ENCODE results near the gene COLEC12. TPM values are rescaled to one million over a fixed set of nuclear protein-coding genes. Genes with fewer than 3 reads are reported as not detected.

The COLEC12 gene
- total and polyA plus RNA-seq, 2 donors (not counting 3 experiments of a cell fraction or from before 2014, with no cell fraction given), result 8.0 to 17.1 TPM

DNA sequence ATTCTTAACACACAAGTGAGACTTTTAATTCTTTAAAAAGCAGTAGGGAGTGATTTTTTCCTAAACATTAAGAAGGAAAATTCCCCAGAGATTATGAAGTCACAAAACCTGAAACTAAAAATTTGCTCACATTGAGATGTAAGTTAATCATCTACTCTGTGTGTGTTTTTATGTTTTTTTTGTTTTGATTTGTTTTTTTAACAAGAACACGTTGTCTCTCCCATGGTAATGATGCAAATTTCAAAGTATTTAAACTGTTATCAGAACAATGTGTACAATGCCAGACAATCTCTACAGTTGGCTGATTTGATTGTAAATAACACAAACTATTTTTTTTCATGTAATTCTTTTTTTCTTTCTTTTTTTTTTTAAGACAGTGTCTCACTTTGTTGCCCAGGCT is 71.5 kb downstream of the COLEC12 start:
- ChIA-PET POLR2A (no interaction called here), CTCF (no interaction called here)
- no peaks in the 10 kb centered on the region for H3K27me3 ChIP-seq (ENCODE audit: control insufficient read depth in 2 of 2, insufficient read depth in 2 of 2, low read length in 2 of 2)
- no peak for TF ChIP-seq GATA2 (IDR thresholded peaks at IDR 0.05; ENCODE audit: insufficient read depth, insufficient read length, low read depth, low read length)
- no peak for TF ChIP-seq FOS (IDR thresholded peaks at IDR 0.05; ENCODE audit: borderline replicate concordance, insufficient read depth, low read length)
- TF ChIP-seq JUN (IDR thresholded peaks at IDR 0.05; ENCODE audit: borderline replicate concordance, insufficient read depth, insufficient read length, low read depth), result no peak
- TF ChIP-seq, protein P1, sequence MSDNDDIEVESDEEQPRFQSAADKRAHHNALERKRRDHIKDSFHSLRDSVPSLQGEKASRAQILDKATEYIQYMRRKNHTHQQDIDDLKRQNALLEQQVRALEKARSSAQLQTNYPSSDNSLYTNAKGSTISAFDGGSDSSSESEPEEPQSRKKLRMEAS (IDR thresholded peaks at IDR 0.05; ENCODE audit: insufficient read depth, insufficient read length), result no peak
- TF ChIP-seq EZH2 (IDR thresholded peaks at IDR 0.05; ENCODE audit: borderline replicate concordance, low read depth, low read length, severe bottlenecking), result no peak
- TF ChIP-seq, protein P2, sequence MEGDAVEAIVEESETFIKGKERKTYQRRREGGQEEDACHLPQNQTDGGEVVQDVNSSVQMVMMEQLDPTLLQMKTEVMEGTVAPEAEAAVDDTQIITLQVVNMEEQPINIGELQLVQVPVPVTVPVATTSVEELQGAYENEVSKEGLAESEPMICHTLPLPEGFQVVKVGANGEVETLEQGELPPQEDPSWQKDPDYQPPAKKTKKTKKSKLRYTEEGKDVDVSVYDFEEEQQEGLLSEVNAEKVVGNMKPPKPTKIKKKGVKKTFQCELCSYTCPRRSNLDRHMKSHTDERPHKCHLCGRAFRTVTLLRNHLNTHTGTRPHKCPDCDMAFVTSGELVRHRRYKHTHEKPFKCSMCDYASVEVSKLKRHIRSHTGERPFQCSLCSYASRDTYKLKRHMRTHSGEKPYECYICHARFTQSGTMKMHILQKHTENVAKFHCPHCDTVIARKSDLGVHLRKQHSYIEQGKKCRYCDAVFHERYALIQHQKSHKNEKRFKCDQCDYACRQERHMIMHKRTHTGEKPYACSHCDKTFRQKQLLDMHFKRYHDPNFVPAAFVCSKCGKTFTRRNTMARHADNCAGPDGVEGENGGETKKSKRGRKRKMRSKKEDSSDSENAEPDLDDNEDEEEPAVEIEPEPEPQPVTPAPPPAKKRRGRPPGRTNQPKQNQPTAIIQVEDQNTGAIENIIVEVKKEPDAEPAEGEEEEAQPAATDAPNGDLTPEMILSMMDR (IDR thresholded peaks at IDR 0.05; ENCODE audit: extremely low read depth in 1 of 2, insufficient read depth in 1 of 2, low read depth in 1 of 2, low read length in 2 of 2), result no peak
- TF ChIP-seq MYC (IDR thresholded peaks at IDR 0.05; ENCODE audit: low read depth, low read length), result no peak
- no peak for TF ChIP-seq POLR2AphosphoS5 (IDR thresholded peaks at IDR 0.05; ENCODE audit: insufficient read depth, low read depth, low read length)
- TF ChIP-seq POLR2A (IDR thresholded peaks at IDR 0.05; ENCODE audit: low read depth, low read length), result no peak
- no peak overlapping the region for H3K27ac ChIP-seq (ENCODE audit: insufficient read depth, low read depth, low read length)
- H3K9me1 ChIP-seq (replicated peaks; ENCODE audit: control insufficient read depth, extremely low read depth, insufficient read depth, low read length), result no peaks in the 10 kb centered on the region
- no peaks in the 10 kb centered on the region for H3K9me3 ChIP-seq (replicated peaks; ENCODE audit: control insufficient read depth, insufficient read depth, low read length)
- dilution Hi-C loops (cut with MboI; ENCODE audit: extremely low pct_ligation_motif_present, low sequenced_read_pairs), result no loop called here
- DNase-seq (ENCODE audit: low read depth, low spot score), result no peak
- intact Hi-C loops (cut with micrococcal nuclease), result loop anchor here (10.0 kb wide), 1 partner anchor 406 kb away; no protein-coding TSS in a partner anchor
- no peak overlapping the region for H3K4me3 ChIP-seq (replicated peaks in 1 of 3; ENCODE audit: insufficient read depth in 1 of 3, low read depth in 1 of 3, low read length in 3 of 3)
- H3K36me3 ChIP-seq (ENCODE audit: control insufficient read depth in 2 of 2, extremely low read depth in 1 of 2, insufficient read depth in 2 of 2, low read length in 2 of 2), result peaks cover 0 to 3% of the 10 kb centered on the region in 2 experiments
- peaks cover 26% of the 10 kb centered on the region for H3K4me1 ChIP-seq (ENCODE audit: control insufficient read depth, extremely low read depth, insufficient read depth, low read length)
- H3K9ac ChIP-seq (replicated peaks; ENCODE audit: extremely low read depth, insufficient read depth, low read length), result no peak overlapping the region
- BruUV-seq (replicated peaks), result no TSS peak
- no peaks in the 10 kb centered on the region for H4K20me1 ChIP-seq (replicated peaks; ENCODE audit: control insufficient read depth, extremely low read depth, insufficient read depth, low read length)
- H3K4me2 ChIP-seq (ENCODE audit: insufficient read depth, low read length), result no peak overlapping the region
- no peak overlapping the region for H2AFZ ChIP-seq (ENCODE audit: low read depth, low read length)
- no peaks in the 10 kb centered on the region for H3K79me2 ChIP-seq (ENCODE audit: control insufficient read depth, insufficient read depth, low read length)
- FAIRE-seq, result no peak
